GM19023 (cell line): ENCODE measurements around the gene NDC1.
"Not testable (repeated sequence)": the region's sequence is repeated elsewhere in the genome, so short reads cannot be mapped to it uniquely, and the experiment has no call there.

ENCODE experiments used
- ATAC-seq: cut with Tn5 transposase; IDR thresholded peaks from one replicate; pipeline ENCODE4 v1.9.1; 2021; ENCODE audit warnings: mild to moderate bottlenecking, moderate library complexity; ENCODE audit not compliant: unreplicated experiment

The NDC1 gene

DNA sequence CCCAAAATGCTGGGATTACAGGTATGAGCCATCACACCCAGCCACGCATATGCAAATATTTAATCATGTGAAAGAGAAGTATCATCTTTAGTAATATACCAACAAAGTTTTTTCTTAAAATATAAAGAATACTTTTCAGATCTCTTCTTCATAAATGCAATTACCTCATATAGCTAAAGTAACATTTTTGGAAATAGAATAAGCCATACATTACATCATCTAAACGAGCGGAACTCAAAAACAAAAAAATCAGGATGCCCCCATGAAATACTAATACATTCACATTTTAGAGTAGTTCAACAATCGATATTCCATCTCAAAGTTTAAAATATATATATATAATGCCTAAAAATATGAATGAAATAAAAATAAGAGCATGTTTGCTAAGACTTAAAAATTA, 4.7 kb downstream of the NDC1 start:
- no peak for ATAC-seq

- no peak for ATAC-seq
Observed at GRCh38 chr1:53826367-53826766, 11.7 kb downstream of the NDC1 start.

DNA sequence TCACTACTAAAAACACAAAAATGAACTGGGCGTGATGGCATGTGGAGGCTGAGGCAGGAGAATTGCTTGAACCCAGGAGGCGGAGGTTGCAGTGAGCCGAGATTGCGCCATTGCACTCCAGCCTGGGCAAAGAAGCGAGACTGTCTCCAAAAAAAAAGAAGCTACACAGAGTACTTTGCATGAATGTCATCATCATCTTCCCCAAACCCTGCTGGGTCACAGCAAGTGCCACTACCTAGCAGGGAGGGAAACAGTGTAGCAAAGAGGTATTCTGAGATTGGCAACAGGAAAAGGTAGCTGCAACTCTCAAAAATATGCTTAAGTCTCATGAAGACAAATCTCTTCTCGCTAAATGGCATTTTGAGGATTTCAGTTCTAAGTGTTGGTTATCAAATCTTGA, 12.8 kb downstream of the NDC1 start:
- no peak for ATAC-seq

- no peak for ATAC-seq
Observed at GRCh38 chr1:53822931-53823330, 15.2 kb downstream of the NDC1 start.

DNA sequence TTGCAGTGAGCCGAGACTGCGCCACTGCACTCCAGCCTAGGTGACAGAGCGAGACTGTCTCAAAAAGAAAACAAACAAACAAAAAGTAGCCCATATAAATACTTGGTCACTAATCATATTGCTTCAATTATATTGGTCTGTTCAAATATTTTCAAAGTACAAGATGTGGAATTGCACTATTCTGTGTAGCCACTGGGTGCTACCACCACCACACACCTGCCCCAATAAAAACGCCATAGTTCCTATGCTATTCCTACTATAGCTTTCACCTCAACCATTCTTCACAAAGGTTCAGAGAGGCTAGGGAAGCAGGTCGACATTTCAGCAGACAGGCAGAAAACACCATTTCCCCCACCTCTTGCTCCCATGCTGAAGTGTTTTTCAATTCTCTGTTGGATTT, 16.7 kb downstream of the NDC1 start:
- no peak for ATAC-seq

DNA sequence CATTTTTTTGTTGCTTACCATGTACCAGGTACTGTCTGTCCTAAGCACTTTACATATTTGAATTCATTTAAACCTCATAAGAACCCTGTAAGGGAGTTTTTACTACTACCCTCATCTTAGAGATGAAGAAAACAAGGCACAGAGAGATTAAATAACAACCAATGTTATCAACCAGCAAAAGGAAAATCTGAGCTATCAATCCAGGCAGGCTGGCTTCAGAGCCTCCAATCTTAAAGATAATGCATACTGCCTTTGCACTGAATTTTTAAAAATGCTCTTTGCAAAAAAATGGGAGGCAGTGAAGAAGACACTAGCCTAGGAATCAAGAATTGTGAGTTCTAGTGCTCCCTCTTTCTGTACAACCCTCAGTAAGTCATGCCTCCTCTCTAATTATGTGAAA, 18.7 kb downstream of the NDC1 start:
- ATAC-seq: no peak

DNA sequence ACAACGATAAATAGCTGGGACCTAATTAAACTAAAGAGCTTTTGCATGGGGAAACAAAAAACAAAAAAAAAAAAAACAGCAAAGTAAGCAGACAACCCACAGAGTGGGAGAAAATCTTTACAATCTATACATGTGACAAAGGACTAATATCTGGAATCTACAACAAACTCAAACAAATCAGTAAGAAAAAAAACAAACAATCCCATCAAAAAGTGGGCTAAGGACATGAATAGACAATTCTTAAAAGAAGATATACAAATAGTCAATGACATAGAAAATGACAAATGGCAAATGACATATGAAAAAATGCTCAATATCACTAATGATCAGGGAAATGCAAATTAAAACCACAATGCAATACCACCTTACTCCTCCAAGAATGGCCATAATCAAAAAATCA, 21.5 kb downstream of the NDC1 start:
- ATAC-seq: not testable (repeated sequence)

DNA sequence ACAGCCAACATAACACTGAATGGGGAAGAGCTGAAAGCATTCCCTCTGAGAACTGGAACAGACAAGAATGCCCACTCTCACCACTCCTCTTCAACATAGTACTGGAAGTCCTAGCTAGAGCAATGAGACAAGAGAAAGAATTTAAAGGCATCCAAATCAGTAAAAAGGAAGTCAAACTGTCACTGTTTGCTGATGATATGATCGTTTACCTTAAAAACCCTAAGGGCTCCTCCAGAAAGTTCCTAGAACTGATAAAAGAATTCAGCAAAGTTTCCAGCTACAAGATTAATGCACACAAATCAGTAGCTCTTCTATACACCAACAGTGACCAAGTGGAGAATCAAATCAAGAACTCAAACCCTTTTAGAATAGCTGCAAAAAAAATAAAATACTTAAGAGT, 22.6 kb downstream of the NDC1 start:
- not testable (repeated sequence) for ATAC-seq

GRCh38 chr1:53811414-53811851, 26.7 kb downstream of the NDC1 start:
- ATAC-seq: no peak

DNA sequence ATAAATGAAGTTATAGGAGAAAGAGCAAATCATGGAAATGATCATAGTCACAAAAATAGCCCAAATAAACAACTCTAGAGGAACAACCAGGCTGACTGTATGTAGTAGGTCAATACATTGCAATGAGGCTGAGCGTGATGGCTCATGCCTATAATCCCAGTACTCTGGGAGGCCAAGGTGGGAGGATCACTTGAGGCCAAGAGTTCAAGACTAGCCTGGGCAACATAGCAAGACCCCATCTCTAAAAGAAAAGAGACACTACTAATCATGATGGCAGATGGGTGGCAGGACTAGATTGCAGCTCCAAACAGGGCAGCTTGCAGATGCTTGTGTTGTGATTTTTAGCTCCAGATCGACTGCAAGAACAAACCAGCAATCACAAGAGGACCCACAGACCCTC, 27.6 kb downstream of the NDC1 start:
- ATAC-seq: no peak

DNA sequence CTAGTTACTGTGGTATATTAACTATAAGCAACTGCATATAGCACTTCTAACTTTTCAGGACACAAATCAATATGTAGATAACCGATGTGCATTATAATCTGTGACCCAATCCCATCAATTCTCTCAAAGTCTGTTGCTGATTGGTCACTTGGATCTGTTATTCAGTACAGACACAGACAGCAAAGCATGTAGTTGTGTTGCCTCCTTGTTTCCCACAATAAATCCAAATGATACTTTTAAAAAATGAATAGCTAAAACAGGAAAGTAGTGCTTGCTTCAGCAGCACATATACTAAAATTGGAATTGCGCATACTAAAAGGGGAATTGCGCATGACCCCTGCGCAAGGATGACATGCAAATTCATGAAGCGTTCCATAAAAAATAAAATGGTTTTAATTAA, 28.1 kb downstream of the NDC1 start:
- no peak for ATAC-seq

DNA sequence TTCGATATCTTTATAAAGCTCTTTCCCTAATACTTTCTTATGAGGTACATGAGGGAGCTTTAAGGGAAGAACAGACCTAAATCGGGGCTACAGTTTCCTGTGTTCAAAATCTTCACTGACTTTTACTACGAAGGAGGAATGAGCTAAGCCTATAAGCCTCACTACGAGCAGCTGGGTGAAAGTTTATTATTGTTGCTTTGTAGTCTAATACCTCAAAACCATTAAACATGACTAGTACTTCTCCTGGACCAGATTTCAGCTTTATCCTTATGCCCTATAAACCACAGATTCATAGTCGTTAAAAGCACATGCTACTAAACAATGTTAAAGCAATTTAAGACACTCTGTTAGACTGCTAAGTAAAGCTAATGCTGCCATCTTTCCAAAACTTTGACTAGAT, 30.2 kb downstream of the NDC1 start:
- no peak for ATAC-seq

DNA sequence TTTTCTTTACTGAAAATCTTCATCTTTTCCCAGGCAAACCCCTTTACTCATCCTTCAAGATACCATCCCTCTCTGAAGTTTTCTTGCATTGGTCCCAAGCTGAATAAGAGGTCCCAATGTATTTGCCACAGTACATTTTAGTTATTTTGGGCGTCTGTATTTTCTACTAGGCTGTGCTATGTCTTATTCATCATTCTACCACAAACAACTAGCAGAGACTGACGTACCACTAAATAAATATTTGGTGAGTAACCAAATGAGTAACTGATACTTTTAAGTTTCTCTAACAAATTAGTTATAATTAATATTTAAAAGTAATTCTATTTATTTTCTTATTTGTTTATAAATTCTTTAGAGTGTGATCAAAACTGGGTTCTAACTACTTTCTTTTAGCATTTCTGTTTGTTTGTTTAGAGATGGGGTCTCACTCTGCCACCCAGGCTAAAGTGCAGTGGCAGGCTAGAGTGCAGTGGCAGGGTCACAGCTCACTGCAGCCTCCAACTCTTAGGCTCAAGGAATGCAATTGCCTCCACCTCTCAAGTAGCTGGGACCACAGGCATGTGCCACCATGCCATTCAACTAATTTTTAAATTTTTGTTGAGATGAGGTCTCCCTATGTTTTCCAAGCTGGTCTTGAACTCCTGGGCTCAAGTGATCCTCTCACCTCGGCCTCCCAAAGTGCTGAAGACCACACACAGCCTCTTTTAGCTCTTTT, 33.1 kb downstream of the NDC1 start:
- ATAC-seq: no peak

- ATAC-seq: no peak
Observed at GRCh38 chr1:53804181-53804580, 33.9 kb downstream of the NDC1 start.

GRCh38 chr1:53800621-53801020, 37.5 kb downstream of the NDC1 start:
- no peak for ATAC-seq

DNA sequence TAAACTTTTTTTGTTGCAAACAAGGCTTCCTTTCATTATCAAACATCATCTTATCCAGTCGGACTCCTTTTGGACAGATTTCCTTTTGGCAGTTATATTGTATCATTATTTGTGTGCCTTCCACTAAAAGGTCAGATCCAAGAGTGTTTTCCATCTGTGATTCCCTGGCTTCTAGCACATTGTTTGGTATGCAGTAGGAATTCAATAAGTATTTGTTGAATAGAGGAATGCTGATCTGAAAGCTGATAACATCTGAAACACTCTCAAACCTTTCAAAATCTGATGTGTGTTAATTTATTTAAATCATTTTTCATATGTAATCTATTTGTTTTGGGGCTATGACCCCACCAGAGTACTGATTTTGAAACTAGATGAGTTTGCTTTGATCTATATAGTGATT, 39.0 kb downstream of the NDC1 start:
- no peak for ATAC-seq

DNA sequence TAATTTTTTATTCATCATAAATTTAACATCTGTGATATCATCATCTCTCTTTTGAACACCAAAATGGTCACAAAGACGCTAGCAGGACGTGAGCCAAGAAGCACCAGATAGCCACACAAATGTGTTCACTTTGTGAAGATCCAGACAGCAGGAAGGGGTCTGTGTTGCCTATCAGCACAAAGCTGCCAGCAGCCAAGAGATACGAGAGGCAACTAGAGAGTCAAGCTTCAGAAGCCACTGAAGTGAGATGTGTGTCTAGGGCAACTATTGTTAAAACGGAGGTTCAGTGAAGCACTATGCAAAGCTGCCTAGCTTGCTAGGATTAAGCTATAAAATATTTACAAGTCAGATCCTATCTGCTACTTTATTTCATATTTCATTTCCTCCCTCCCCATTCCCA, 45.3 kb downstream of the NDC1 start:
- no peak for ATAC-seq

- no peak for ATAC-seq
Observed at GRCh38 chr1:53787655-53788054, 50.4 kb downstream of the NDC1 start.

GRCh38 chr1:53783056-53783455, 55.0 kb downstream of the NDC1 start:
- no peak for ATAC-seq

DNA sequence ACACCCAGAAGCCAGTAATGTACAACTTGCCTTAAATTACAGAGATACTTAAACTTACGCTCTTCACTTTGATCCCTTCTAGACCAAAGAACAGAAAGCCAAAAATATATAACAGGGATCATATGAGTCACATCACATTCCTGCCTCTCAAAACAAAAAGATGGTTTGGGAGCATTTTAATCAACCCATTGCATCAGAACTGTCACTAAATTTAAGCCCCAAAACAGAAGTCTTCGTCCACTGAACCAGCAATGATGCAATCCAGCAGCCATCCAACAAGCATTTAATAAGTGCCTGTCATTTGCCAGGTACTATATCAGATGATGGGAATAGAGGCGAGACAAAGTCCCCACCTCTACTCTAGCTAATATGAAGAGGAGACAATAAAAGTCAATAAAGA, 56.4 kb downstream of the NDC1 start:
- ATAC-seq: no peak

GRCh38 chr1:53777272-53777671, 60.8 kb downstream of the NDC1 start:
- no peak for ATAC-seq

DNA sequence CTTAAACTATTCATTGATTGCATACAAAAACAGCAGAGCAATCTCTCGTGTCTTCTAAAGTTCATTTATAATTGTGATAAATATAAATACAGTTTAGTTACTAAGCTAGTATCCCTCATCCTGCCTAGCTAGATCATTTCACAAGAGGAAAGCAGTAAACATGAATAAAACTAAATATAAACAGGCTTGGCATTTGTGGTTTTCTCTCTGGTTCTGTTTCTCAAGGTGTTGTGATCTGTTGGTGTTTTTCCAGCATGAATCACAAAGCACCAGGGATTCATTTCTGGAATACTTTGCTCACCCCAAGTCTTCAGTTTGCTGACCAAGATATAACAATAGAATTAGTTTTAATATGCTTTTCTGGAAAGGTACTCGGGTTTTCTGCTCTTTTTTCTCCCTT, 66.4 kb downstream of the NDC1 start:
- no peak for ATAC-seq

DNA sequence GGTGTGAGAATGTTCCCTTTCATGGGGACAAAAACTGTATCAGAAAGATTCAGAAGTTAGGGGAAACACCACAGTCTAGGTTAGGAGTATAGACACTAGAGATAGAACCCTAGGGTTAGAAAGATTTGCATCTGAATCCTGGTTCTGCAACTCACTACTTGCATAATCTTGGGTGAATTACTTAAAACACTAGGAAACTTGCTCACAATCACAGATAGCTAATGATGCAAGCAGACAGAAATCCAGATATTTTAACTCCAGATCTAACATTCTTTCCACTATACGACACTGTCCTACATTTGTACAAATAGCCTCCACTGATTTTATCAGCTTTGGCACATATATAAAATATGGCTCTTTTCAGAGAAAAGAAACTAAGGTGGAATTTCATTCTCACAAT, 68.3 kb downstream of the NDC1 start:
- ATAC-seq: no peak
